Endothelial cell of hepatic sinusoid (primary cell): ENCODE measurements around the gene SHKBP1.
"Not testable (repeated sequence)": the region's sequence is repeated elsewhere in the genome, so short reads cannot be mapped to it uniquely, and the experiment has no call there.

Experiments used
- in situ Hi-C: cut with HindIII; loops from 2 replicates; pipeline ENCODE4 v1.10.0; 2017; ENCODE audit warnings: low sequenced_read_pairs

The SHKBP1 gene

DNA sequence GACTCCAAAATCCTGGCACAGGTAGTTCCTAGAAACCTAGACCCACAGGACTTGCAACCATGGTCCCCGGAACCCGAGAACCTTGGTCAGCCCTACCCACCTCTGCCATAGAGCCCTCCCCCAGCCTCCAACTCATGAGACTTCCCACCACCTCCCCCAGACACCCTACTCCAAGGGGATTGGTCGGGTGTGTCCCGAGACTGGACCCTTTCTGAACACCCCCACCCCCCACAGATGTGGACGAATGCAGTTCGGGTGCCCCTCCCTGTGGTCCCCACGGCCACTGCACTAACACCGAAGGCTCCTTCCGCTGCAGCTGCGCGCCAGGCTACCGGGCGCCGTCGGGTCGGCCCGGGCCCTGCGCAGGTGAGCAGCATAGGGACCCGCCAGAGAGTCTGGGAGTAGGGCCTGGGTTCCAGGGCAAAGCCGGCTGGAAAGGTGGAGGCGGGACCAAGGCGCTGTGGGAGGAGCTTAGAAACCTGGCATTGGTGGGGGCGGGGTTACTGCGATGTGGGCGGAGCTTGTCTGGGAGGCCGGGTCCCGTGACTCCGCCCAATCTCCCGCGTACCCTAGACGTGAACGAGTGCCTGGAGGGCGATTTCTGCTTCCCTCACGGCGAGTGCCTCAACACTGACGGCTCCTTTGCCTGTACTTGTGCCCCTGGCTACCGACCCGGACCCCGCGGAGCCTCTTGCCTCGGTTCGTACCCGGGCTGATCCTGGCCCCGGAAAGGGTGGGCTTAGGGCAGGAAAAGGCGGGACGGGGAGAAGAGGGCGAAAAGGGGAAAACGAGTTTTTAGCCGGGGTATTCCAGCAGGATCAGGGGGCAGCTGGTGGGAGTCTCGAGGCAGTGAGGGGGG, 36.4 kb downstream of the SHKBP1 start:
- in situ Hi-C loops: loop anchor here (10.0 kb wide), 1 partner anchor 168 kb away; the partner anchor contains the start of gene SERTAD3

DNA sequence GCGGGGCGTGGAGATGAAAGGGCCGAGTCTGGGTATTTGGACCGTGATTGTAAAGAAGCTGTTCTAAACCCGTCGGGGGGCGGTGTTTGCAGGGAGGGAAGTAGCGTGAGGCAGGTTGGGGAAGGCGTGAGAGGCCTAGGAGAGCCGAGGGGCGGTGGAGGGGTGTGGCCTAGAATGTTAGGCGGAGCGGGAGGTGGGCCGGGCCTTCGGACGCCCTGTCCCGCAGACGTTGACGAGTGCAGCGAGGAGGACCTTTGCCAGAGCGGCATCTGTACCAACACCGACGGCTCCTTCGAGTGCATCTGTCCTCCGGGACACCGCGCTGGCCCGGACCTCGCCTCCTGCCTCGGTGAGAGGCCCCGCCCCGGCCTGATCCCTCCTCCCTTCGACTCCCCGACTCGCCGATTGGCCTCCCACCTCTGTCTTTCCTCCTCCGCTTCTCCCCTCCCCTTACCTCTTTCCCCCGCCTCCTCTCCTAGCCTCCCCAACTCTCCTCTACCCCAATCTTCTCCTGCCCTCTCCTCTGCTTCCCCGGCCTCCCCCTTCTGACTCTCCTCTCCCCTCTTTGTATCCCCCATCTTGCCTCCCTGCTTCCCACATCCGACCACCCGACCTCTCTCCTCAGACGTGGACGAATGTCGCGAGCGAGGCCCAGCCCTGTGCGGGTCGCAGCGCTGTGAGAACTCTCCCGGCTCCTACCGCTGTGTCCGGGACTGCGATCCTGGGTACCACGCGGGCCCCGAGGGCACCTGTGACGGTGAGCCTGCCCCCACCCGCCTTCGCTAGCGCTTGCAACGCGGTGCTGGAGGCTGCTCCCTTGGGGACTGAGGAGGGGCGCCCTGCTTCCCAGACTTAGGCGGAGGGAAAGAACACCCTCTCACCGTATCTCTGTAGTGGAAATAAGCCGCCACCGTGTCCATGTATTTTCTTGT, 37.3 kb downstream of the SHKBP1 start:
- in situ Hi-C loops: loop anchor here (10.0 kb wide), 1 partner anchor 169 kb away; the partner anchor contains the start of gene SERTAD3

DNA sequence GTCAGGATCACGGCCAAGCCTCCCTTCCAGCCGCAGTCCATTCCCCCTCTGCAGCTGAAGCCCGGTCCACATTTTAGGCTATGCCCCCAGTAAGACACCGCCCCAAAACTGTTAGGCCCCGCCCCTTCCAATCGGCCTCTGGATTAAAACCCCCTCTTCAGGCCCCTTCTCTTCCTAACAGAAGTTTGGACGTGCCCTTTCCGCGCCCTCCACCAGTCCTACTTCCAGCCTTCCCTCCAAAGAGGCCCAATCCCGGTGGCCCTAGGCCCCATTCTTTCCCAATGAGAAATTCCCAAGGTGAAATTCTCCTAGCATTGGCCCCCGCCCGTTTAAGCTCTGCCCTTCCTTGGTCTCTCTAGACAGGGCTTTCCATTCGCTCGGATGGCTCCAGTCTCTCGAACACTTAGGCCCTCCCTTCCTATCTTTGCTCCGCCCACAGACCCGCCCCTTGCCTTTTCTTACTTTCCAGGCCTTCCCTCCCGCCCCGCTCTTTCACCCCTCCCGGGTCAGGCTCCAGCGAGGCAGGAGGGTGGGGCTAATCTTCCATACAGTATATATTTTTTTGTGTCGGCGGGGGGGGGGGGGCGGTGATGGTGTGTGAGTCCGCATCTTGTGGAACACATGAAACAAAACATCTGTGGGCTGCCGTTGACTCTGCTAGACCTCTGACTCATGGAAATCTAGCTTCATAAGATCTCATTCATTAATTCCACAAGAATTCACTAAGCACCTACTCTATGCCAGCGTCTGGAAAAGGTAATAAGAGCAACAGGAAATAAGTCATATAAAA, 38.1 kb downstream of the SHKBP1 start:
- in situ Hi-C loops: loop anchor here (10.0 kb wide), 1 partner anchor 170 kb away; the partner anchor contains the start of gene SERTAD3

DNA sequence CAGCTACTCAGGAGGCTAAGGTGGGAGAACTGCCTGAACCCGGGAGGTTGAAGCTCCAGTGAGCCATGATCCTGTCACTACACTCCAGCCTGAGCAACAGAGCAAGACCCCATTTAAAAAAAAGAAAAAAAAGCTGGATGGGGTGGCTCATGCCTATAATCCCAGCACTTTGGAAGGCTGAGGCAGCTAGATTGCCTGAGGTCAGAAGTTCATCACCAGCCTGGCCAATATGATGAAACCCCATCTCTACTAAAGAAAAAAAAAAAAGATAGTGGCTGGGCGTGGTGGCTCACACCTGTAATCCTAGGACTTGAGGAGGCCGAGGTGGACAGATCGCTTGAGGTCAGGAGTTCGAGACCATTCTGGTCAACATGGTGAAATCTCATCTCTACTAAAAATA, 39.5 kb downstream of the SHKBP1 start:
- in situ Hi-C loops: loop anchor here (10.0 kb wide), 1 partner anchor 171 kb away; the partner anchor contains the start of gene SERTAD3

DNA sequence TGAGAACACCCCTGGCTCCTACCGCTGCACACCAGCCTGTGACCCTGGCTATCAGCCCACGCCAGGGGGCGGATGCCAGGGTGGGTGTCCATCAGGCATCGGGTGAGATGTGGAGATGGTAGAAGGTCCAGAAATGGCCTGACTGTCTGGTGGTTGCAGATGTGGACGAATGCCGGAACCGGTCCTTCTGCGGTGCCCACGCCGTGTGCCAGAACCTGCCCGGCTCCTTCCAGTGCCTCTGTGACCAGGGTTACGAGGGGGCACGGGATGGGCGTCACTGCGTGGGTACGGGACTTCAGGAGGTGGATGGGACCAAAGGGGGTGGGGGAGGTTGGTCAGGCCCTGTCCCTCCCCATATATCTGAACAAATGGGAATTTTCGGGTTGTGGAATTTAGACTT, 40.3 kb downstream of the SHKBP1 start:
- in situ Hi-C loops: loop anchor here (10.0 kb wide), 1 partner anchor 172 kb away; the partner anchor contains the start of gene SERTAD3

DNA sequence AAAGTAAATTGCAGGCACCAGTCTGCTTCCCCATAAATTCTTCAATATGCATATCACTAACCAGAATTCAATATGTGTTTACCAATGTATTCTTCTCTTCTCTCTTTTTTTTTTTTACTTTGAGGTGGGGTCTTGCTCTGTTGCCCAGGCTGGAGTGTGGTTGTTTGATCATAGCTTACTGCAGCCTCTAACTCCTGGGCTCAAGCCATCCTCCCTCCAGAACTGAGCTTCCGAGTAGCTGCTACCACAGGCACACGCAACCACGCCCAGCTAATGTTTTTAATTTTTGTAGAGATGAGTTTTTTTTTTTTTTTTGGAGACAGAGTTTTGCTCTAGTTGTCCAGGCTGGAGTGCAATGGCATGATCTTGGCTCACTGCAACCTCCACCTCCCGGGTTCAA, 41.3 kb downstream of the SHKBP1 start:
- in situ Hi-C loops: loop anchor here (10.0 kb wide), 1 partner anchor 173 kb away; the partner anchor contains the start of gene SERTAD3

DNA sequence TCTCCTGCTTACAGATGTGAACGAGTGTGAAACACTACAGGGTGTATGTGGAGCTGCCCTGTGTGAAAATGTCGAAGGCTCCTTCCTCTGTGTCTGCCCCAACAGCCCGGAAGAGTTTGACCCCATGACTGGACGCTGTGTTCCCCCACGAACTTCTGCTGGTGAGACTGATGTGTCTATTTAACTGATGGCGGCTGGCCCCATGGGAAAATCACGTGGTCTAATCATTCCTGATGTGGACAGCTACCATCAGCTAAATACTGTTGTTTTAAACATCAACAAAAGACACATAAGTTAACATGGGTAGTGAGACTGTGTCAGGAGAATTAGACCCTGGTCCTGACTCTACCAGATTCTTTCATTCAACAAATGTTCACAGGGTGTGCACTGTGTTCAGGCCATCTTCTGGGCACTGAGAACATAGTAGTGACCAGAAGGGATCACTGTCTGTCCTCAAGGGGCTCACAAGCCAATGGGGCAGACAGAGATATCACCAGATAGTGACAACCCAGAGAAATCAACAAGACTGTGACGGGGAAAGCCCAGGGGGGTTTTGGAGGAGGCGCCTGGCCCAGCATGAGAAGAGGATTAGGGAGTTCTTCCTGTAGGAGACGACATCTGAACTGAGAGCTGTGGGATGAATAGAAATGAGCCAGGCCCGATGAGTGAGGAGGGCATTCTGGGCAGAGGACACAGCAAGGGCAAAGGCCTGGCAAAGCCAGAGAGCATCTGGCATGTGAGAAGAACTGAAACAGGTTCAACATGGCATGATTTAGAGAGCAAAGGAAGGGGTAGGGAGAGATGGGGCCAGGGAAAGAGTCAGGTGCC, 42.9 kb downstream of the SHKBP1 start:
- in situ Hi-C loops: loop anchor here (10.0 kb wide), 1 partner anchor 175 kb away; the partner anchor contains the start of gene SERTAD3

DNA sequence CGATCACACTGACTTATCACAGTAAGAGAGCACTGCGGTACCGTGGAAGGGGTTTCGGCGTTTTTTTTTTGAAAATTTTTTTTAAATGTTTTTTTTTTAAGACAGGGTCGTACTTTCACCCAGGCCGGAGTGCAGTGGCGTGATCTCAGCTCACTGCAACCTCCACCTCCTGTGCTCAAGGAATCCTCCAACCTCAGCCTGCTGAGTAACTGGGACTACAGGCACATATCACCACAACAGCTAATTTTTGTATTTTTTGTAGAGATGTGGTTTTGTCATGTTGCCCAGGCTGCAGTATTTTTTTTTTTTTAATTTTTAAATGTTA, 43.5 kb downstream of the SHKBP1 start:
- in situ Hi-C loops: no loop called here

DNA sequence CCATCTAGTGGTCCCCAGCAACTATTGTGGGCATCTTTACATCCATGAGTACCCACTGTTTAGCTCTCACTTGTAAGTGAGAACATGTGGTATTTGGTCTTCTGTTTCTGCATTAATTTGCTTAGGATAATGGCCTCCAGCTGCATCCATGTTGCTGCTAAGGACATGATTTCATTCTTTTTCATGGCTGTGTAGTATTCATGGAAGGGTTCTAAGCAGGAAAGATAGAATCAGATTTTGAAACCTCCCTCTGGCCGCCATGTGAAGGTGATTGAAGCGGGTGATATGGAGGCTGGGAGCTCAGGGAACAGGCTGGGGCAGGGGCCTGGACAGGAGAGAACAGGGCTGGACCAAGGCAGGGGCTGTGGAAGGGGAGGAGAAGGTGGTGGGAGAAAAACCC, 44.6 kb downstream of the SHKBP1 start:
- in situ Hi-C loops: no loop called here

DNA sequence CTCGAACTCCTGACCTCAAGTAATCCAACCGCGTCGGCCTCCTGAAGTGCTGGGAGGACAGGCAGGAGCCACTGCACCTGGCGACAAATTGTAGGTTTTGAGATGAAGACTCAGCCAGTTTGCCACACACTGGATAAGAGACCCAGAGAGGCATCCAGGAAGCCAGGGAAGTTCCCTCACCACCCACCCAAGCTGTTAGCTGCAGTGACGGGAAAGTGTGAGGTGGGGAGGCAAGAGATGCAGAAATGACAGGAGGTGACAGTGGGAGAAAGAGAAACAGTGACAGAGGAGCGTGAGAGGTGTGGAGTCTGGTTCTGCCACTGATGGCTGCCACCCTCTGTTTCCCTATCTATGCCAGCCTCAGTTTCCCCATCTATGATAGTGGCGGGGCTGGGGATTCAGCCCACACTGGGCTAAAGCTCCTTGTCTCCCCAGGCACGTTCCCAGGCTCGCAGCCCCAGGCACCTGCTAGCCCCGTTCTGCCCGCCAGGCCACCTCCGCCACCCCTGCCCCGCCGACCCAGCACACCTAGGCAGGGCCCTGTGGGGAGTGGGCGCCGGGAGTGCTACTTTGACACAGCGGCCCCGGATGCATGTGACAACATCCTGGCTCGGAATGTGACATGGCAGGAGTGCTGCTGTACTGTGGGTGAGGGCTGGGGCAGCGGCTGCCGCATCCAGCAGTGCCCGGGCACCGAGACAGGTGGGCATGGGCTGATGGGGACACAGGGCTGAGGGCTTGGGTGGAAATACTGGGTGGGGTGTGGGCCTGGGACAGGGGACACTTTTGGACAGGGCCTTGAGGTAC, 45.5 kb downstream of the SHKBP1 start:
- in situ Hi-C loops: no loop called here

DNA sequence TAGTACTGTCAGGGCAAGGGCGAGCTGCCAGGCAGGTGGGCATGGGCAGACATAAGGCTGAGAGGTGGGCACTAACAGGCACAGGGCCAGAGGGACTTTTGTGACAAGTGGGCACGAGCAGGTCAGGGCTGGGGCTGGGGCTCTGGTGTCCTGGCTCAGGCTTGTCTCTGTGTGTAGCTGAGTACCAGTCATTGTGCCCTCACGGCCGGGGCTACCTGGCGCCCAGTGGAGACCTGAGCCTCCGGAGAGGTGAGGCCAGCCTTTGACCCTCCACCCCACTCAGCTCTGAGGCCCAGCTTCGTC, 46.1 kb downstream of the SHKBP1 start:
- in situ Hi-C loops: no loop called here

DNA sequence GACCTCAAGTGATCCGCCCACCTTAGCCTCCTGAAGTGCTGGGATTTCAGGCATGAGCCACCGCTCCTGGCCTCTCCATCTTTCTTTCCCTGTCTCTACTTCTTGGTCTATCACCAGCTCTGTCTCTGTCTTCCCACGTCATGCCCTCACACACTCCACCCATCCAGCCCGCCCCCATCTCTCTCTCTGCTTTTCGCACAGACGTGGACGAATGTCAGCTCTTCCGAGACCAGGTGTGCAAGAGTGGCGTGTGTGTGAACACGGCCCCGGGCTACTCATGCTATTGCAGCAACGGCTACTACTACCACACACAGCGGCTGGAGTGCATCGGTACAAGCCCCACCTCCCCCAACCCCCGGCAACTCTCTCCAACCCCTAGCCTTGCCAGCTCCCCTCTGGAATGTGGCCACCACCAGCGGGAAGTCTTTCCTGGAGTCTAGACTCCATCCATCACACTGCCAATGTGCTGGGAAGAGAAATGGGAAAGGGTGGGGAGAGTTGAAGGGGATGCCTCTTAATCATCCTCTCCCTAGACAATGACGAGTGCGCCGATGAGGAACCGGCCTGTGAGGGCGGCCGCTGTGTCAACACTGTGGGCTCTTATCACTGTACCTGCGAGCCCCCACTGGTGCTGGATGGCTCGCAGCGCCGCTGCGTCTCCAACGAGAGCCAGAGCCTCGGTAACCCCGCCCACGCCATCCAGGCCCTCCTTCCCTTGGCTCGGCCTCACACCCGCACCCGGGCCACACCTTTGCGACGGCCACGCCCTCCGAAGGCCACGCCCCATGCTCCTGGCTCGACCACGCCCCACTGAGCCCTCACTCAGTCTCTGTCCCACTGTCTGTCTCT, 47.0 kb downstream of the SHKBP1 start:
- in situ Hi-C loops: no loop called here

DNA sequence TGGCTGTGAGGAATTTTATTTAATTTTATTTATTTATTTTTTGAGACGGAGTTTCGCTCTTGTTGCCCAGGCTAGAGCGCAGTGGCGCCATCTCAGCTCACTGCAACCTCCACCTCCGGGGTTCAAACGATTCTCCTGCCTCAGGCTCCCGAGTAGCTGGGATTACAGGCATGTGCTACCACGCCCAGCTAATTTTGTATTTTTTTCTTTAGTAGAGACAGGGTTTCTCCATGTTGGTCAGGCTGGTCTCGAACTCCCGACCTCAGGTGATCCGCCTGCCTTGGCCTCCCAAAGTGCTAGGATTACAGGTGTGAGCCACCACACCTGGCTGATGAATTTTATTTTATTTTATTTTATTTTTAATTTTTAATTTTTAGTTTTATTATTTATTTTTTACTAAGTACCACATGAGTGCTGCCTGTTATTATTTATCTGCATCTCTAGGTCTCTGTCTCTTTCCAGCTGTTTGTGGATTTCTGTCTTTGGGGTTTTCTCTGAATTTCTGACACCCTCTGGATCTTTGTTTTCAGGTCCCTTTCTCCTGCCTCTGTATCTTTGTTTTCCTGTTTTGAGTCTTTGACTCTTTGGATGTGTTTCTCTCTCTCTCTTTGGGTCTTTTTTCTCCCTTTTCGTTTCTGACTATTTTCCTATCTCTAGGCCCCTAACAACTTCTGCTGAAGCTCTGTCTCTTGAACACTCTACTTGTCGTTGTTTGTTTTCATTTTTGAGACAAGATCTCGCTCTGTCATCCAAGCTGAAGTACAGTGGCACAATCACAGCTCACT, 47.9 kb downstream of the SHKBP1 start:
- in situ Hi-C loops: not testable (repeated sequence)

DNA sequence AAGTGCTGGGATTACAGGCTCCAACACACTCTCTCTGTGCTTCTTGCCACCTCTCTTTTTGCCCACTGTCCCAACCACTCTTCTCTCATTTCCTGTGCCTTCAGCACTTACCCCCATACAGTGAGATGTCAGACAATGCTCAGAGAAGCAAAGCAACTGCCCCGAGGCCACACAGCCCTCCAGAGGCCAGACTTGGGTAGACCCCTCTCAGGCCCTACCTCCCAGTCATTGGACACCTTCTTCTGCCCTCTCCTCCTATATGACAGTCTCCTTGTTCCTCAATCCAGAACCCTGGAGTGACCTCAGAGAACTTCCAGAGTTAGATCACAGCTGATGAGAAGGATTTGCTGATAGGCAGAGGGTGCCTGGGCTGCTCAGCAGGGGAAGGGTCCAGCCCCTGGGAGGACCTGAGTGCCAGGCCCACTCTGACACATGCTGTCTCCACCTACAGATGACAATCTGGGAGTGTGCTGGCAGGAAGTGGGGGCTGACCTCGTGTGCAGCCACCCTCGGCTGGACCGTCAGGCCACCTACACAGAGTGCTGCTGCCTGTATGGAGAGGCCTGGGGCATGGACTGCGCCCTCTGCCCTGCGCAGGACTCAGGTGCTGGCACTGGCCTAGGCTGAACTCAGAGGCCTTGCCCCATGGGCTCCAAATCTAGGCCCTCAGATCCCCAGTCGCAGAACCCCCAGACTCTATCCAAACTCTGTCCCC, 48.9 kb downstream of the SHKBP1 start:
- in situ Hi-C loops: no loop called here

DNA sequence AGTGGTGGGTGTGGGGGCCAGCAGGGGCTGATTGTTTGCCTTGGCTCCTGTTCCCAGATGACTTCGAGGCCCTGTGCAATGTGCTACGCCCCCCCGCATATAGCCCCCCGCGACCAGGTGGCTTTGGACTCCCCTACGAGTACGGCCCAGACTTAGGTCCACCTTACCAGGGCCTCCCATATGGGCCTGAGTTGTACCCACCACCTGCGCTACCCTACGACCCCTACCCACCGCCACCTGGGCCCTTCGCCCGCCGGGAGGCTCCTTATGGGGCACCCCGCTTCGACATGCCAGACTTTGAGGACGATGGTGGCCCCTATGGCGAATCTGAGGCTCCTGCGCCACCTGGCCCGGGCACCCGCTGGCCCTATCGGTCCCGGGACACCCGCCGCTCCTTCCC, 50.2 kb downstream of the SHKBP1 start:
- in situ Hi-C loops: no loop called here

DNA sequence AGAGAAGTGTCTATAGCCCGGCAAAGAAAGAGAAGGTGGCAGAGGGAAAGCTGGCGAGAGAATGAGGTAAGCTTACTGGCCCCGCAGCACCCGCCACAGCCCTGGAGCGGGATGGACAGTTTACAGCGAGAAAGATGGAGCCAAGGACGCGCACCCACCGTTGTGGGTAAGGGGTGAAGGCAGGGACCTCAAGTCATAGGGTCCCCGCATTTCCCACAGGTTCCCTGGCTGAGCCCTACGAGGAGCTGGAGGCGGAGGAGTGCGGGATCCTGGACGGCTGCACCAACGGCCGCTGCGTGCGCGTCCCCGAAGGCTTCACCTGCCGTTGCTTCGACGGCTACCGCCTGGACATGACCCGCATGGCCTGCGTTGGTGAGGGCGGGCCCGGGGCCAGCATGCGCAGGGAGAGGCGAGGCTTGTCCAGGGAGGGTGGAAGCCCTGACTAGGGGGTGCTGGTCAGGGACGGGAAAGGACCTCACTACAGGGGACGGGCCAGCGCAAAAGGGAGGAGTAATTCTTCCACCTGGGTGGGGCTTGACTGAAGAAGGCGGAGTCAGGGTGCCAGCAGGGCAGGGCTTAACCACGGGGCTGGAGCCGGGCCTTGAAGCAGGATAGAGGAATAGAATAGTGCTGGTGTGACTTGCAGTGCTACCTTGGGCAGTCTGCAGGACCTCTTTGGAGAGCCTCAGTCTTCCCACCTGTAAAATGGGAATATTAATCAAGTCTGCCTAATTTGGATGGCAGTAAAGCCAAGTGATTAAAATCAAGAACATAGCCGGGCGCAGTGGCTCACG, 51.0 kb downstream of the SHKBP1 start:
- in situ Hi-C loops: no loop called here
